ENCODE results near the gene CDSN.

The CDSN gene

DNA sequence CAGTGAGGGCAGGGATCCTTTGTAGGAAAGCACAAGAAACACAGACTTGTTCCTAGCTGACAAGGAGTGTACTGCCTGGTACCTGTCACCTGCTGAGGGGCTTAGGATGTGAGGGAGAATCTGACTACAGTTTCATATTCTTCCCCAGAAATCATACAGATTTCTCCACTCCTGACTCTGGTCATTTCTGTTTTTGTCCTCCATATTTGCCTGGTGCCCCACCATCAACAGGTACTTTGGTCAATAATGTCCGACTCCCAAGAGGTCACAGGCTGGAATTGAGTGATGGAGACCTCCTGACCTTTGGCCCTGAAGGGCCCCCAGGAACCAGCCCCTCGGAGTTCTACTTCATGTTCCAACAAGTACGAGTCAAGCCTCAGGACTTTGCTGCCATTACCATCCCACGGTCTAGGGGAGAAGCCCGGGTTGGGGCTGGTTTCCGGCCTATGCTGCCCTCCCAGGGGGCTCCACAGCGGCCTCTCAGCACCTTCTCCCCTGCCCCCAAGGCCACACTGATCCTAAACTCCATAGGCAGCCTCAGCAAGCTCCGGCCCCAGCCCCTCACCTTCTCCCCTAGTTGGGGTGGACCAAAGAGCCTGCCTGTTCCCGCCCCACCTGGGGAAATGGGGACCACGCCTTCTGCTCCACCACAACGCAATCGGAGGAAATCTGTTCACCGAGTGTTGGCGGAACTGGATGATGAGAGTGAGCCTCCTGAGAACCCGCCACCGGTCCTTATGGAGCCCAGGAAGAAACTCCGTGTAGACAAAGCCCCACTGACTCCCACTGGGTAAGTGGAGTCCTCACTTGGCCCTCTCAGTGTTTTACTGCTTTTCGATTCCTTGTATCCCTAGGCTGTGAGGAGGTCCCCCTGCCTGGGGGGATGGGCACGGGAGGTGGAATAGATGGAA, 41.2 kb upstream of the CDSN start:
- peaks cover 0 to 14% (median 8%) of the 10 kb centered on the region in 5 donors for H3K36me3 ChIP-seq (ENCODE audit: control insufficient read depth in 5 of 5, insufficient read depth in 5 of 5, low read length in 5 of 5)
- peaks cover 0 to 5% (median 0%) of the 10 kb centered on the region in 5 donors for H3K27me3 ChIP-seq (ENCODE audit: control insufficient read depth in 5 of 5, insufficient read depth in 4 of 5, low read length in 5 of 5)
- no peak overlapping the region for H3K9ac ChIP-seq (ENCODE audit: low read length in 5 of 5)
- H3K9me3 ChIP-seq (ENCODE audit: control insufficient read depth in 5 of 5, low read length in 5 of 5) = no peaks in the 10 kb centered on the region
- H3K4me3 ChIP-seq (ENCODE audit: low read depth in 1 of 5, low read length in 5 of 5) = no peak overlapping the region
- no peak overlapping the region for H3K27ac ChIP-seq (ENCODE audit: low read depth, low read length)
- H3K4me1 ChIP-seq (ENCODE audit: control insufficient read depth in 5 of 5, insufficient read depth in 5 of 5, low read length in 5 of 5) = peaks cover 7 to 21% (median 17%) of the 10 kb centered on the region in 5 donors

DNA sequence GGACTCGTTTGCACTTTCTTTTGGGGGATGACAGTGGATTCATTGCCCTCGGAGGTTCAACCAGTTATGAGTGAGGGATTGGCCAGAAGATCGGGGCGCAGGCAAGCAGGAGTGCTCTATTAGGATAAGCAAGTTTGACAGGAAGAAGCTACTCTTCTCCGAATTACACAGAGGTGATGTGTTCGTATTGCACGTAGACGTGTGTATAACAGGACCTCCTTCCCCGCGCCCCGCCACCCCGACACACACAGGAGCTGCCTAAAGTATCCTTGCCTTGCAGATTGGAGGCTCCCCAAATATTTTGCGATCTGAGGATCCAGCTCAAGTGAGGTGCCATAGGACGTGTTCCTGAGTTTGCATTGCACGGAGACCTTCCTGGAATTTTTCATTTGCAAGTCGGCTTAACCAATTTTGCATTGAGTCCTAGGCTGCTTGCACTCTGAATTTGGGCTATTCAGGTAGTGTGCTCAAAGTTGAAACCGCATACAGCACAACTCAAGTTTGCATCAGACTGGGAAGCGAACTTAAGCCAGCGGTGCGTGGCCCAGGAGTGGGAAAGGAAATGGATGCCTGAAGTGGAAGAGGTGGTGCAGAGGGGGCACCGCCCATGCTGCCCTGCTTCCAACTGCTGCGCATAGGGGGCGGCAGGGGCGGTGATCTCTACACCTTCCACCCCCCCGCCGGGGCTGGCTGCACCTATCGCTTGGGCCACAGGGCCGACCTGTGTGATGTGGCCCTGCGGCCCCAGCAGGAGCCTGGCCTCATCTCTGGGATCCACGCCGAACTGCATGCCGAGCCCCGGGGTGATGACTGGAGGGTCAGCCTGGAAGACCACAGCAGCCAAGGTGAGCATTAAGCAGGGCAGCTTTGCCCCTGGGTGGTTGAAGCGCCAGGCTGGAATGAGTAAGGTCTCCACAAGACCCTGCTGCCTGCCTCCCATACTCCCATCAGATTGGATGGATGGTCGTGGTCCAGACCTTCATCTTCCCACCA, 38.9 kb upstream of the CDSN start:
- H3K27me3 ChIP-seq (ENCODE audit: control insufficient read depth in 5 of 5, insufficient read depth in 4 of 5, low read length in 5 of 5) = peaks cover 0 to 5% (median 0%) of the 10 kb centered on the region in 5 donors
- peak overlapping the region in 4 of 5 donors; percentile 53 to 84 (median 66) for H3K9ac ChIP-seq (ENCODE audit: low read length in 5 of 5)
- H3K27ac ChIP-seq (ENCODE audit: low read depth, low read length) = no peak overlapping the region
- peak overlapping the region; percentile 73 to 89 (median 86) for H3K4me3 ChIP-seq (ENCODE audit: low read depth in 1 of 5, low read length in 5 of 5)
- H3K4me1 ChIP-seq (ENCODE audit: control insufficient read depth in 5 of 5, insufficient read depth in 5 of 5, low read length in 5 of 5) = peaks cover 7 to 21% (median 17%) of the 10 kb centered on the region in 5 donors
- peaks cover 0 to 21% (median 13%) of the 10 kb centered on the region in 5 donors for H3K36me3 ChIP-seq (ENCODE audit: control insufficient read depth in 5 of 5, insufficient read depth in 5 of 5, low read length in 5 of 5)
- H3K9me3 ChIP-seq (ENCODE audit: control insufficient read depth in 5 of 5, low read length in 5 of 5) = no peaks in the 10 kb centered on the region

DNA sequence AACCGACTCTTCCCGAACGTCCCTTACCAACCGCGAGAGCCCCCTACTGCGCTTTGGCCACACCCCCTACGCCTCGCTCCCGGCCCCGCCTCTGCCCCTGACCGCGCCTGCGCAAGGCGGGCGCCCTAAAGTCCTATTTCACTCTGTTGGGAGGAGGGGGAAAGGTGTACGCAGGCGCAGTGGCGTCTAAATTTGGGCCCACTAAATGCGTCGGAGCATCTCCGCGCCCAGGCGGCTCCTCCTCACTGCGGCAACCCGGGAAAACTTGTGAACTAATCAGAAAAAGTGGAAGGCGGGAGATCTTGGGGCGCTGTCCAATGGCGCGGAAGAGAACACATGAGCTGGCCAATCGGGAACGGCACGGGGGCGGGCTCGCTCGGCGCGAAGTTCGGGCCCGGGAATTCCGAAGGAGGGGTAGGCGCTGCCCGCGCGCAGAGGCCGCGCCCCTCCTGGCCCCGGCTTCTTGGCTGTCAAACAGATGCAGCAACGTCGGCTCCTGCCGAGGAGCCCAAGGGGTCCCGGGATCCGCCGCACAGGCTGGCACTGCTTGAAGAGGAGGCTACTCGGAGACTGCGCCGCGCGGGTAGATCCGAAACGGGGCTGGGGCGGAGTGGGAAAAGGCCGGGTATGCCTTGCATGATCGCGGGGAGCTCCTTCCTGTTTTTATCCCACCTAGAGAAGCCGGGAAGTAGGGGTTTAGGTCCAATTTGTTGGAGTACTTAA, 38.1 kb upstream of the CDSN start, which contains the start of gene TCF19:
TCF19 (plus strand) TSS at position 450 of the 723 bp plus-strand sequence. CDS start 881 bp downstream, outside the sequence.
- H3K27ac ChIP-seq (ENCODE audit: low read depth, low read length) = peak within 1 kb of the TSS; percentile 30

DNA sequence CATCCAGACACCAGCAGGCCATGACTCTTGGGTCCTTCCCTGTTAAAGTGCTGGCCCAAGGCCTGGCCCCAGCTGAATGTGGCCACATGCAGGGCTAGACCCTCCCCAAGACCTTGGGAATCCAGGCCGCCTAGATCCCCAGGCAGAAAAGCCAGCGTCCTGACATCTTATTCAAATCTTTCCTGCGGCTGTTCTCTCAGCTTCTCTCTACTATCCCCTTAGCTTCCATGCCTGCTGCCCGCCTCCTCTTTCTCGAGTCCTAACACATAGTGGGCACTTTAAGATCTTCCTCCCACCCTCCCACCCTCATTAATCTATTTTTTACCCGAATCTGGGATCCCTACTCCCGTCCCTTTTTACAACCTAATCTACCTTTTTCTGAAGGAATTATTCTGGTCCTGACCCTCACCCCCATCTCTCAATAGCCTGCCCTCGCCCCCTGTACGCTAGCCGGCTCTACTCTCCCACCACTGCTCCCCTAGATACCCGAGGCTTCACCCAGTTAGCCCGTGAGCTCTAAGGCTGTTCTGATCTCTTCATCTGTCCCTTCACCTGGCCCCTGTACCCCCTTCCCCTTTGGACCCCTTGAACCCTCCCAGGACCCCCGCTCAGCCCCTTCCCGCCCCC, 37.4 kb upstream of the CDSN start, which contains the start of gene CCHCR1:
CCHCR1 (minus strand) TSS at position 290 of the 627 bp plus-strand sequence; CDS start at position 88, 202 bp downstream.
- H3K27ac ChIP-seq (ENCODE audit: low read depth, low read length) = peak within 1 kb of the TSS; percentile 30

More for the DNA sequence above, 38.1 kb upstream of the CDSN start, which contains the start of gene TCF19:
- H3K36me3 ChIP-seq (ENCODE audit: control insufficient read depth in 5 of 5, insufficient read depth in 5 of 5, low read length in 5 of 5) = peaks cover 0 to 27% (median 13%) of the 10 kb centered on the region in 5 donors
- H3K9ac ChIP-seq (ENCODE audit: low read length in 5 of 5) = peak within 1 kb of the TSS in 4 of 5 donors; percentile 74 to 84 (median 80)
- H3K4me1 ChIP-seq (ENCODE audit: control insufficient read depth in 5 of 5, insufficient read depth in 5 of 5, low read length in 5 of 5) = peaks cover 7 to 21% (median 17%) of the 10 kb centered on the region in 5 donors
- peaks cover 0 to 5% (median 0%) of the 10 kb centered on the region in 5 donors for H3K27me3 ChIP-seq (ENCODE audit: control insufficient read depth in 5 of 5, insufficient read depth in 4 of 5, low read length in 5 of 5)
- peak within 1 kb of the TSS; percentile 73 to 89 (median 87) for H3K4me3 ChIP-seq (ENCODE audit: low read depth in 1 of 5, low read length in 5 of 5)
- no peaks in the 10 kb centered on the region for H3K9me3 ChIP-seq (ENCODE audit: control insufficient read depth in 5 of 5, low read length in 5 of 5)

DNA sequence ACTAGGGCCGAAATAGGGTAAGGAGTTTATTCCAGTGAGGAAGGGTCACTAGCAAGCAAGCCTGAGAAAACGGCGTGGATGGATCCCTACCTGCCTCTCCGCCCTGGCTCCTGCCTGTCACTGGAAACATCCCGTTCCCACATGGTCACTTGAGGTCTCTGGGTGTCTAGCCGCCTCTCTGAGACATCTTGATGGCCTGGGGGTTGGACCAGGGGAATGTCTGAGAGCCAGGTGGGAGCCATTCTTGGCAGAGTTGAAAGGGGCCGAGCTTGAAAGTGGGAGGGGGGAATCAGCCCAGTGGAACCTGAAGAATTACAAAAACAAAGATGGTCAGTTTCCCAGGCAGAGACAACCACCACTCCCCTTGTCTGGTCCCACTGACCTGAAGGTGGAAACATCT, 36.4 kb upstream of the CDSN start:
- Histone ChIP-seq H3K36me3 (ENCODE audit: control insufficient read depth in 5 of 5, insufficient read depth in 5 of 5, low read length in 5 of 5) (peaks cover 0 to 17% (median 12%) of the 10 kb centered on the region in 5 donors), H3K9me3 (ENCODE audit: control insufficient read depth in 5 of 5, low read length in 5 of 5) (no peaks in the 10 kb centered on the region), H3K9ac (ENCODE audit: low read length in 5 of 5) (peak overlapping the region in 1 of 5 donors; percentile 17), H3K4me1 (ENCODE audit: control insufficient read depth in 5 of 5, insufficient read depth in 5 of 5, low read length in 5 of 5) (peaks cover 7 to 21% (median 17%) of the 10 kb centered on the region in 5 donors), H3K27me3 (ENCODE audit: control insufficient read depth in 5 of 5, insufficient read depth in 4 of 5, low read length in 5 of 5) (peaks cover 0 to 5% (median 0%) of the 10 kb centered on the region in 5 donors), H3K27ac (ENCODE audit: low read depth, low read length) (no peak overlapping the region), H3K4me3 (ENCODE audit: low read depth in 1 of 5, low read length in 5 of 5) (no peak overlapping the region)

More for the DNA sequence above, 37.4 kb upstream of the CDSN start, which contains the start of gene CCHCR1:
- peaks cover 0 to 5% (median 0%) of the 10 kb centered on the region in 5 donors for H3K27me3 ChIP-seq (ENCODE audit: control insufficient read depth in 5 of 5, insufficient read depth in 4 of 5, low read length in 5 of 5)
- H3K9me3 ChIP-seq (ENCODE audit: control insufficient read depth in 5 of 5, low read length in 5 of 5) = no peaks in the 10 kb centered on the region
- H3K9ac ChIP-seq (ENCODE audit: low read length in 5 of 5) = peak within 1 kb of the TSS in 4 of 5 donors; percentile 74 to 84 (median 80)
- peak within 1 kb of the TSS; percentile 73 to 89 (median 87) for H3K4me3 ChIP-seq (ENCODE audit: low read depth in 1 of 5, low read length in 5 of 5)
- peaks cover 7 to 21% (median 17%) of the 10 kb centered on the region in 5 donors for H3K4me1 ChIP-seq (ENCODE audit: control insufficient read depth in 5 of 5, insufficient read depth in 5 of 5, low read length in 5 of 5)
- H3K36me3 ChIP-seq (ENCODE audit: control insufficient read depth in 5 of 5, insufficient read depth in 5 of 5, low read length in 5 of 5) = peaks cover 0 to 25% (median 12%) of the 10 kb centered on the region in 5 donors

DNA sequence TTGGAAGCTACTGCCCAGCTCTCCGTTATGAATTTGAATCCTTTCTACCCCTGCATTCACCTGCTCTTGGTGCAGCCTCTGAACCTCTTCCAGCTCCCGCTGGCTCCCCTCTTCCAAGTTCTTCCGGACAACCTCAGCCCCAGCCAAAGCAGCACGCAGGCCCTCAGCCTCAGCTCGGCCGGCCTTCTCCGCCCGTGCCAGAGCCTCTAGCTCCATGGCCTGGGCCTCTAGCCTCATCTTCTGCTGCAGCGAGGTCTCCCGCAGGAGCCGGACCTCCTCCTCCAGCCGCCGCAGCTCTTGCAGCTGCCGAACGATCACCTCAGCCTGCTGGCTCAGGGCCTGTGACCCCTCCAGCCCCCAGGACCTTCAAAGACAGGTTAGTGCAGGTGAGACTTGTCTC, 34.2 kb upstream of the CDSN start:
- Histone ChIP-seq H3K9me3 (ENCODE audit: control insufficient read depth in 5 of 5, low read length in 5 of 5) (no peaks in the 10 kb centered on the region), H3K9ac (ENCODE audit: low read length in 5 of 5) (no peak overlapping the region), H3K36me3 (ENCODE audit: control insufficient read depth in 5 of 5, insufficient read depth in 5 of 5, low read length in 5 of 5) (peaks cover 0 to 35% (median 27%) of the 10 kb centered on the region in 5 donors), H3K4me3 (ENCODE audit: low read depth in 1 of 5, low read length in 5 of 5) (no peak overlapping the region), H3K27me3 (ENCODE audit: control insufficient read depth in 5 of 5, insufficient read depth in 4 of 5, low read length in 5 of 5) (peaks cover 0 to 2% (median 0%) of the 10 kb centered on the region in 5 donors), H3K4me1 (ENCODE audit: control insufficient read depth in 5 of 5, insufficient read depth in 5 of 5, low read length in 5 of 5) (peaks cover 4 to 17% (median 14%) of the 10 kb centered on the region in 5 donors), H3K27ac (ENCODE audit: low read depth, low read length) (no peak overlapping the region)

DNA sequence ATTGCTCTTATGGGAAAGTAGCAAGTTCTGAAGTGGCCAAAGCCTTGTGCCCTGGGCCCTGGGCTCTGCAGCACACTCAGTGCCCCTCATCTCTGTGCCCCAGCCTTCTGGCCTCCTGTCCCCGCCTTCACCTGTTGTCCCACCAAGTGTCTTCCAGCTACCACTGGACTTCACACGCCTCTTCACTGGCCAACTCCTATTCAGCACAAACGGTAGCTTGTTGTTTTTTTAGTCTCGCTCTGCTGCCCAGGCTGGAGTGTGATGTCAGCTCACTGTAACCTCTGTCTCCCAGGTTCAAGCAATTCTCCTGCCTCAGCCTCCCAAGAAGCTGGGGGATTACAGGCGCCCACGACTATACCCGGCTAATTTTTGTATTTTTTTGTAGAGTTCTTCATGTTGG, 32.5 kb upstream of the CDSN start:
- Histone ChIP-seq H3K36me3 (ENCODE audit: control insufficient read depth in 5 of 5, insufficient read depth in 5 of 5, low read length in 5 of 5) (peaks cover 0 to 43% (median 32%) of the 10 kb centered on the region in 5 donors), H3K4me1 (ENCODE audit: control insufficient read depth in 5 of 5, insufficient read depth in 5 of 5, low read length in 5 of 5) (peaks cover 2 to 6% (median 4%) of the 10 kb centered on the region in 5 donors), H3K27me3 (ENCODE audit: control insufficient read depth in 5 of 5, insufficient read depth in 4 of 5, low read length in 5 of 5) (no peaks in the 10 kb centered on the region), H3K9me3 (ENCODE audit: control insufficient read depth in 5 of 5, low read length in 5 of 5) (no peaks in the 10 kb centered on the region), H3K9ac (ENCODE audit: low read length in 5 of 5) (no peak overlapping the region), H3K4me3 (ENCODE audit: low read depth in 1 of 5, low read length in 5 of 5) (no peak overlapping the region), H3K27ac (ENCODE audit: low read depth, low read length) (no peak overlapping the region)

DNA sequence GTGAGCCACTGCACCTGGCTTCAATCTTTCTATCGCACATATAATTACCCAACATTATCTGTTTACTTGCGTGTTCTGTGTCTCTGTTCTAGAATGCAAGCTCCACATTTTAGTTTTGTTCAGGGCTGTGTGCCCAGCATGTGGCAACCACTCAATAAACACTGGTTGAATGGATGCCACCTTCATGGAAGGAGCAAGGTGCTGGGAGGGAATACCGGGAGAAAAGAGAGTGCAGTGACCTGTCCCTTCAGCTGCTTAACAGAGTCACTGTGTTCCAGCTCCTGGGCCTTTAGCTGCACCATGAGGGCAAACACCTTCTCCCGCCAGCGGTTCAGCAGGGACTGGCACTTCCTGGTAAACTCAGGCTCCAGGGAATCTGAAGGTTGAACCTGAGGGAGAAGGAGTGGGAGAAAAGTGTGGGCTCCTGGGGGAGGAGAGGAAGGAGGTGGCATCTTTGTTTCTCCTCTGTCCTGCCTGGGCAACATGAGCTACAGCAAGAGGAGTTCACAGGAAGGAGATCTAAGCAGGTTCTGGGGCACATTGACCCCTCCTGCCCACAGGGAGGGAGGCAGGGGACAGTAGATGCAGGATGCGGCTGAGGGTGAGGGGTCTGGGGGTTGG, 29.7 kb upstream of the CDSN start:
- no peaks in the 10 kb centered on the region for H3K4me1 ChIP-seq (ENCODE audit: control insufficient read depth in 5 of 5, insufficient read depth in 5 of 5, low read length in 5 of 5)
- no peaks in the 10 kb centered on the region for H3K9me3 ChIP-seq (ENCODE audit: control insufficient read depth in 5 of 5, low read length in 5 of 5)
- H3K27ac ChIP-seq (ENCODE audit: low read depth, low read length) = no peak overlapping the region
- no peak overlapping the region for H3K4me3 ChIP-seq (ENCODE audit: low read depth in 1 of 5, low read length in 5 of 5)
- H3K36me3 ChIP-seq (ENCODE audit: control insufficient read depth in 5 of 5, insufficient read depth in 5 of 5, low read length in 5 of 5) = peaks cover 0 to 50% (median 36%) of the 10 kb centered on the region in 5 donors
- H3K9ac ChIP-seq (ENCODE audit: low read length in 5 of 5) = no peak overlapping the region
- H3K27me3 ChIP-seq (ENCODE audit: control insufficient read depth in 5 of 5, insufficient read depth in 4 of 5, low read length in 5 of 5) = no peaks in the 10 kb centered on the region

Data from subcutaneous abdominal adipose tissue (tissue), 5 donors.